ENCODE data around the gene ALOXE3. TPM values are rescaled to one million over a fixed set of nuclear protein-coding genes. Genes with fewer than 3 reads are reported as not detected.
A peak's percentile ranks its signal among the peaks of the same experiment; 100 is the strongest.
"Not testable (repeated sequence)": the region's sequence is repeated elsewhere in the genome, so short reads cannot be mapped to it uniquely, and the experiment has no call there.

The ALOXE3 gene
- total RNA-seq, 2 experiments from 2014 or later, result not detected

- ATAC-seq (ENCODE audit: low read depth), result no peak
- POLR2A ChIA-PET, result no interaction called here
- H3K27ac Mint-ChIP-seq, result no peak overlapping the region
Measured at GRCh38 chr17:8081876-8082275, 36.4 kb downstream of the ALOXE3 start.

DNA sequence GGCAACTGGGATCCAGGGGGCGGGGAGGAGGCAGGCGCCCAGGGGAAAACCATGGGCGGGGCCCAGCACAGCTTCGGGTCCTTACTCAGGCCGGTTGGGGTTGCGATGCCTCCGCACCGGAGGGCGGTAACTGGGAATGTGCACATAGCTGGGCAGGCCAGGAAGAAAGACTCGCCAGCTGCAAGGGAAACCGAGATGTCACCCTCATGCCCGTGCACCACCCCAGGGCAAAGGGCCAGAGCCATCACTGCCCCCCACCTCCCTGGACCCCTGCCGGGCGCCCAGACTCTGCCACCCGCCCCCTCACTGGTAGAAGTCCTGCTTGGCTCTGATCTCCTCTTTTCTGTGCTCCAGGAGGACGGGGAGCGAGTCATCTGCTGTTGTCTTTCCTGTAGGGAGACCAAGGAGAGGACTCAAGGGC, 37.5 kb downstream of the ALOXE3 start:
- Mint-ChIP-seq H3K36me3 (no peaks in the 10 kb centered on the region), H3K9me3 (no peaks in the 10 kb centered on the region), H3K4me3 (peak overlapping the region; percentile 87), H3K4me1 (peaks cover 12% of the 10 kb centered on the region), H3K27ac (no peak overlapping the region), H3K27me3 (peaks cover under 1% of the 10 kb centered on the region)
- POLR2A ChIA-PET, result interaction anchor here (1.6 kb wide), 1 partner anchor 29 kb away, joined by 5 read pairs; no protein-coding TSS in a partner anchor
- ATAC-seq (ENCODE audit: low read depth) (no peak), DNase-seq (no peak)

More at GRCh38 chr17:8081876-8082275, 36.4 kb downstream of the ALOXE3 start:
- no peaks in the 10 kb centered on the region for H3K9me3 Mint-ChIP-seq
- peaks cover 1% of the 10 kb centered on the region for H3K27me3 Mint-ChIP-seq
- H3K4me3 Mint-ChIP-seq, result no peak overlapping the region
- DNase-seq, result no peak
- H3K36me3 Mint-ChIP-seq, result no peaks in the 10 kb centered on the region
- H3K4me1 Mint-ChIP-seq, result peaks cover 12% of the 10 kb centered on the region

DNA sequence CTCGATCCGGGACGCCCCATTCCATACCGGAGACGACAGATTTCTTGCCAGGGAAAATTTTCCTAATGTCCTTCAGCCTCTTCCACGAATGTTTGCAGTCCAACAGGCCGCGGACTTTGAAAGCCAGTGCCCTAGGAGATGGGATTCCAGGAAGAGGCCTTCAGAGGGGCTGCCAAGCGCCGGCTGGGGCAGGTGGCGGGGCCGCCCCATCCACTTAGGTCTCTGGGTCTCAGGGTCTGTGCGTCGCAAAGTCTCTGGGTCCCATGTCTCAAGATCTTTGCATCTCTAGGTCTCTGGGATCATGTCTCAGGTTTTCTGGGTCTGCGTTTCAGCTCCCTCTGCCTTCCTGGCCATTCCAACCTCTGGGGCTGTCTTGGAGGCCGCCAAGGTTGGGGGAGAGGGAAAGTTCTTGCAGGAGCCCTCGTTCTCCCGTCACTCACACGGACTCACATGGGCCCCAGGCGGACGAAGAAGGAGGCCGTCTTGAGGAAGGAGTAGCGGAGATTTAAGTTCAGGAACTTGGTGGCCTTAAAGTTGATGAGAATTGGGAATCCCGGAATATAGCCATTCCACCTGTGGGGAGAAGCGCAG, 38.0 kb downstream of the ALOXE3 start:
- Mint-ChIP-seq H3K27me3 (peaks cover 3% of the 10 kb centered on the region), H3K4me3 (peak overlapping the region; percentile 87), H3K36me3 (no peaks in the 10 kb centered on the region), H3K27ac (no peak overlapping the region), H3K4me1 (peaks cover 12% of the 10 kb centered on the region), H3K9me3 (no peaks in the 10 kb centered on the region)
- POLR2A ChIA-PET, result interaction anchor here (1.6 kb wide), 1 partner anchor 30 kb away, joined by 5 read pairs; no protein-coding TSS in a partner anchor
- ATAC-seq (ENCODE audit: low read depth) (no peak), DNase-seq (no peak)

GRCh38 chr17:8079291-8080207, 38.8 kb downstream of the ALOXE3 start:
- DNase-seq (peak; percentile 91), ATAC-seq (ENCODE audit: low read depth) (peak; percentile 81)
- H3K4me3 Mint-ChIP-seq, result peak overlapping the region; percentile 87
- POLR2A ChIA-PET, result interaction anchor here (0.7 to 1.6 kb wide), 2 partner anchors 30 to 77 kb away, joined by 5 to 6 read pairs; no protein-coding TSS in a partner anchor
- peak overlapping the region; percentile 79 for H3K27ac Mint-ChIP-seq
- H3K9me3 Mint-ChIP-seq, result no peaks in the 10 kb centered on the region
- H3K27me3 Mint-ChIP-seq, result peaks cover 11% of the 10 kb centered on the region
- peaks cover 13% of the 10 kb centered on the region for H3K4me1 Mint-ChIP-seq
- H3K36me3 Mint-ChIP-seq, result no peaks in the 10 kb centered on the region

GRCh38 chr17:8077939-8078338, 40.4 kb downstream of the ALOXE3 start:
- H3K36me3 Mint-ChIP-seq; H3K27ac Mint-ChIP-seq; ATAC-seq (ENCODE audit: low read depth); H3K4me3 Mint-ChIP-seq; H3K9me3 Mint-ChIP-seq; POLR2A ChIA-PET; DNase-seq: not testable (repeated sequence)
- Mint-ChIP-seq H3K27me3 (peaks cover 26% of the 10 kb centered on the region), H3K4me1 (peaks cover 24% of the 10 kb centered on the region)

GRCh38 chr17:8076502-8077266, 41.6 kb downstream of the ALOXE3 start:
- Mint-ChIP-seq H3K36me3 (no peaks in the 10 kb centered on the region), H3K9me3 (no peaks in the 10 kb centered on the region), H3K4me1 (peaks cover 28% of the 10 kb centered on the region), H3K27me3 (peaks cover 37% of the 10 kb centered on the region), H3K27ac (no peak overlapping the region), H3K4me3 (no peak overlapping the region)
- ATAC-seq (ENCODE audit: low read depth) (no peak), DNase-seq (no peak)
- POLR2A ChIA-PET, result no interaction called here

- no peak for DNase-seq
- no peak for ATAC-seq (ENCODE audit: low read depth)
- H3K4me3 Mint-ChIP-seq, result no peak overlapping the region
- no peak overlapping the region for H3K27ac Mint-ChIP-seq
- POLR2A ChIA-PET, result no interaction called here
- H3K4me1 Mint-ChIP-seq, result peaks cover 28% of the 10 kb centered on the region
- peaks cover 47% of the 10 kb centered on the region for H3K27me3 Mint-ChIP-seq
- H3K9me3 Mint-ChIP-seq, result no peaks in the 10 kb centered on the region
- H3K36me3 Mint-ChIP-seq, result no peaks in the 10 kb centered on the region
Measured at GRCh38 chr17:8075574-8076342, 42.6 kb downstream of the ALOXE3 start.

DNA sequence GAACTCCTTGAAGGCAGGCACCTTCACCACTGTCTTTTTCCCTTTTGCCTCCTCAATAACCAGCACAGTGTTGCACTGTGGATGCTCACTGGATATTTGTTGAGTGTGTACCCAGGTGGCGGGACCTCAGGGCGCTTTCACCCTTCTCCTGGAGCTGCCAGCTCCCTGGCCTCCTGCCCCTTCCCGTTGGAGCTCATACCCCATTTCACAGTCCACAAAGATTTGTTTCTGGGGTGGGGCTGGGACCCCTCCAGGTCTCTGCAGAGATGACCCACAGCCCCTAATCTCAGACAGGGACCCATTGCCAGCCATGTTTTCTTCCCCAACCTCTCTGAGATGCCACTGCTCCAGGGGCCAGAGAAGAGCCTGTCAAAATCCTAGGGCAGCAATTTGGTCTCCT, 43.2 kb downstream of the ALOXE3 start:
- ATAC-seq (ENCODE audit: low read depth) (no peak), DNase-seq (no peak)
- Mint-ChIP-seq H3K36me3 (no peaks in the 10 kb centered on the region), H3K27ac (no peak overlapping the region), H3K27me3 (peaks cover 52% of the 10 kb centered on the region), H3K9me3 (no peaks in the 10 kb centered on the region), H3K4me1 (peaks cover 25% of the 10 kb centered on the region), H3K4me3 (no peak overlapping the region)
- POLR2A ChIA-PET, result no interaction called here

DNA sequence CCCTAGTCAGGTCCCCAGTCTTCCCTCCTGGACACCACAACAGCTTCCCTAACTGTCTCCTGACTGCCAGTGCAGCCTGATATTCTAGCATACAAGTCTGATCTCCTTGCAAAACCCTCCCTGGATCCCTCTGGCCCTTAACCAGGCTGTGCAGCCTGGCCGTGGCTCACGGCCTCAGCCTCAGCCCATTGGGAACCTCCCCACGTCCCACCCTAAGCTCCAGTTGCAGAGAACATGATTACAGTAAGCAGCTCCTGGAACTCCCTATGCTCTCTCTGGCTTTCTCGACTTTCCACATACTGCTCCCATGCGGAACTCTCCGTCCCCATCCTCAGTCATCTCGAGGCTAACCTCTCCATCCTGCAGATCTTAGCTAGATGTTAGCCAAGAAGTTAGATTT, 43.8 kb downstream of the ALOXE3 start:
- Mint-ChIP-seq H3K9me3 (no peaks in the 10 kb centered on the region), H3K36me3 (no peaks in the 10 kb centered on the region), H3K4me1 (peaks cover 23% of the 10 kb centered on the region), H3K4me3 (no peak overlapping the region), H3K27me3 (peaks cover 52% of the 10 kb centered on the region), H3K27ac (no peak overlapping the region)
- DNase-seq, result no peak
- POLR2A ChIA-PET, result interaction anchor here (1.1 kb wide), 1 partner anchor 14 kb away, joined by 3 read pairs; no protein-coding TSS in a partner anchor
- ATAC-seq (ENCODE audit: low read depth), result no peak

GRCh38 chr17:8073627-8074484, 44.5 kb downstream of the ALOXE3 start:
- POLR2A ChIA-PET, result interaction anchor here (0.5 to 1.1 kb wide), 2 partner anchors 13 kb away, joined by 3 read pairs; no protein-coding TSS in a partner anchor
- ATAC-seq (ENCODE audit: low read depth), result peak; percentile 84
- Mint-ChIP-seq H3K27me3 (peaks cover 57% of the 10 kb centered on the region), H3K4me3 (peak overlapping the region; percentile 80), H3K27ac (no peak overlapping the region), H3K4me1 (peaks cover 19% of the 10 kb centered on the region), H3K36me3 (no peaks in the 10 kb centered on the region), H3K9me3 (no peaks in the 10 kb centered on the region)
- DNase-seq, result peak; percentile 89

DNA sequence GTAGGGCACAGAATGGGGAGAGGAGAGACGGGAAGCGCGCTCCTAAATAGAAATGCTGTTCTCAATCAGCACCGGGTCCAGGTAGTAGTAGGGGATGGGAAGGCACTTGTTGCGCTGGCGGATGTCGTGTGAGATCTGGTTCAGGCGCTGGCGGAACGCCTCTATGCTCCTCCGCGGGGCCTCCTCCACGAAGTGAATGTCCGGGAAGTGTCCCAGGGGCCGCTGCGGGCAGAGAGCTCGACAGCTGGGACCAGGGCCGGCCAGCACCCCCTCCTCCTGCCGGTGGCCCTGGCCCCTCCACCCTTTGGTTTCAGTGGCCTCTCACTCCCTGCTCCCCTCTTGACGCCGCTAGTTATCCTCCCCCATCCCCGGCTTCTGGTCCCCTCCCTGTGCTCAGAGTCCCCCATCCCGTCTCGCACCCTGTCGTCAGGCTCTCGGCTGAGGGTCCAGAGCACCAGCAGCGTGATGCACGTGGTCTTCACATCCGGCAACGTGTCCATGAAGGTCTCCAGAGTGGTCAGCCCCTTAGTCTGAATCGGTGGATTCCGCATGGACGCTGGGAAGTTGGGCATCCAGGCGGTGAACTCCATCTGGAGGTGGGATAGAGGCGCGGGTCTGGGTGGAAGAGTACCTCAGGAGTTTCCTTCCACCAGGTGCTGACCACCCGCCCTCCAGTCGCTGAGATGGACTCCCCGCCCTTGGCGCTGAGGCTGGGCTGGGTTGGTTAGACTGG, 45.4 kb downstream of the ALOXE3 start:
- Mint-ChIP-seq H3K27me3 (peaks cover 58% of the 10 kb centered on the region), H3K4me3 (peak overlapping the region; percentile 74), H3K4me1 (peaks cover 19% of the 10 kb centered on the region), H3K36me3 (no peaks in the 10 kb centered on the region), H3K27ac (no peak overlapping the region), H3K9me3 (no peaks in the 10 kb centered on the region)
- ATAC-seq (ENCODE audit: low read depth) (peak; percentile 44), DNase-seq (peak; percentile 56)
- POLR2A ChIA-PET, result no interaction called here
